H1 (cell line): ENCODE data around the gene ENPP5. TPM values are rescaled to one million over a fixed set of nuclear protein-coding genes. Genes with fewer than 3 reads are reported as not detected.

ENCODE experiments used
- MAFK ChIP-seq: IDR thresholded peaks from 2 replicates; pipeline ENCODE4 v1.6.1; 2012; ENCODE audit warnings: low read depth, mild to moderate bottlenecking, improper control_type of control experiment, low read length
- PHF8 ChIP-seq: fragments of 200-600 bp; sonication (generic); conservative IDR thresholded peaks from 2 replicates; pipeline ENCODE4 v1.7.1; 2012; ENCODE audit warnings: low read depth, mild to moderate bottlenecking, inconsistent platforms, low read length, moderate library complexity
- SIN3A ChIP-seq, 2 experiments: IDR thresholded peaks in 1 of 2; conservative IDR thresholded peaks in 1 of 2; 2 replicates each; pipeline ENCODE4 v1.6.1; 2011 to 2012; ENCODE audit warnings: low read length in 2 of 2, improper control_type of control experiment in 1 of 2, low read depth in 1 of 2, mild to moderate bottlenecking in 1 of 2
- polyA plus RNA-seq, 7 experiments: library from polyadenylated mRNA; depleted of rRNA in 3 of 7; stranded (reverse) in 5 of 7; unstranded in 2 of 7; fragments of >200 nt in 5 of 7; fragments of 200-250 nt in 2 of 7; gene quantifications; 1 replicate in 5 of 7; 2 replicates in 1 of 7; 4 replicates in 1 of 7; pipeline versions ENCODE4 v1.2.1 to v1.2.3, GENCODE V29; 2011 to 2013; ENCODE audit warnings: missing spikeins in 2 of 7, mixed read lengths in 2 of 7
- total RNA-seq: library from RNA; stranded (reverse); fragmentation: NEBNext Ultra II Directional; extraction: Animal tissue kit (Norgen Biotek cat#: 25700); gene quantifications from 2 replicates; pipeline ENCODE4 v1.2.1, GENCODE V29; 2021

ENPP5 gene
- total and polyA plus RNA-seq, 2 of the 8 experiments (the other 6 are each of a cell fraction or from before 2014, with no cell fraction given) = 5.1 to 7.6 TPM

- TF ChIP-seq MAFK = no peak
- no peak for TF ChIP-seq SIN3A (conservative IDR thresholded peaks at IDR 0.05 in 1 of 2, IDR thresholded peaks at IDR 0.05 in 1 of 2; ENCODE audit: low read depth in 1 of 2, low read length in 2 of 2)
- TF ChIP-seq PHF8 = no peak
Observed at GRCh38 chr6:46130666-46131065, 40.1 kb downstream of the ENPP5 start (continued).
